SK-N-SH treated with all-trans-retinoic acid at 6 μM for 48 hours (cell line): ENCODE data around the gene SIRT7.

ENCODE experiments used
- ATAC-seq: fragments of 200-7000 bp; cut with Tn5 transposase; 3 replicates; pipeline ENCODE4 v1.9.1; 2020; ENCODE audit warnings: mild to moderate bottlenecking, moderate library complexity
- ARNTL ChIP-seq: fragments of 450-650 bp; formaldehyde crosslinking; IDR thresholded peaks from 2 replicates; pipeline ENCODE4 v1.5.0; 2020; ENCODE audit warnings: low read depth, mild to moderate bottlenecking, moderate library complexity, borderline replicate concordance
- BACH2 ChIP-seq: fragments of 250-450 bp; sonication (Bioruptor Pico); IDR thresholded peaks from 2 replicates; pipeline ENCODE4 v1.9.0; 2021; ENCODE audit warnings: mild to moderate bottlenecking, borderline replicate concordance
- CSDC2 ChIP-seq: fragments of 250-450 bp; sonication (Bioruptor Pico); IDR thresholded peaks from 2 replicates; pipeline ENCODE4 v1.5.0; 2020; ENCODE audit warnings: mild to moderate bottlenecking, moderate library complexity
- ESRRG ChIP-seq: fragments of 250-450 bp; sonication (Bioruptor Pico); IDR thresholded peaks from 2 replicates; pipeline ENCODE4 v1.6.1; 2021; ENCODE audit warnings: mild to moderate bottlenecking
- GLIS3 ChIP-seq: fragments of 250-450 bp; sonication (Bioruptor Pico); IDR thresholded peaks from 2 replicates; pipeline ENCODE4 v1.5.0; 2020; ENCODE audit warnings: mild to moderate bottlenecking, moderate library complexity
- OSR1 ChIP-seq: fragments of 250-450 bp; sonication (Bioruptor Pico); IDR thresholded peaks from 2 replicates; pipeline ENCODE4 v1.8.0; 2022; ENCODE audit warnings: moderate library complexity, mild to moderate bottlenecking, inconsistent platforms
- PPARA ChIP-seq: fragments of 250-450 bp; sonication (Bioruptor Pico); IDR thresholded peaks from 2 replicates; pipeline ENCODE4 v1.5.0; 2020; ENCODE audit warnings: mild to moderate bottlenecking, borderline replicate concordance
- RARB ChIP-seq: fragments of 250-450 bp; sonication (Bioruptor Pico); IDR thresholded peaks from 2 replicates; pipeline ENCODE4 v1.8.0; 2021; ENCODE audit warnings: mild to moderate bottlenecking, moderate library complexity
- SNAI2 ChIP-seq: fragments of 250-450 bp; sonication (Bioruptor Pico); IDR thresholded peaks from 2 replicates; pipeline ENCODE4 v1.5.0; 2020; ENCODE audit warnings: mild to moderate bottlenecking, moderate library complexity
- TCF4 ChIP-seq: fragments of 250-450 bp; sonication (Bioruptor Pico); IDR thresholded peaks from 2 replicates; pipeline ENCODE4 v1.8.0; 2021; ENCODE audit warnings: mild to moderate bottlenecking, moderate library complexity, borderline replicate concordance
- ZC3H10 ChIP-seq: fragments of 250-450 bp; sonication (Bioruptor Pico); IDR thresholded peaks from 2 replicates; pipeline ENCODE4 v1.5.1; 2021; ENCODE audit warnings: mild to moderate bottlenecking, moderate library complexity
- ZFP3 ChIP-seq: fragments of 250-450 bp; sonication (Bioruptor Pico); IDR thresholded peaks from 2 replicates; pipeline ENCODE4 v1.5.0; 2020; ENCODE audit warnings: mild to moderate bottlenecking, moderate library complexity
- ZFP30 ChIP-seq: fragments of 450-650 bp; formaldehyde crosslinking; IDR thresholded peaks from 2 replicates; pipeline ENCODE4 v1.5.0; 2022; ENCODE audit warnings: mild to moderate bottlenecking, moderate library complexity
- ZNF565 ChIP-seq: fragments of 450-650 bp; formaldehyde crosslinking; conservative IDR thresholded peaks from 2 replicates; pipeline ENCODE4 v1.5.0; 2020; ENCODE audit warnings: low read depth, mild to moderate bottlenecking, moderate library complexity
- ZNF70 ChIP-seq: fragments of 450-650 bp; formaldehyde crosslinking; IDR thresholded peaks from 2 replicates; pipeline ENCODE4 v1.5.0; 2020; ENCODE audit warnings: mild to moderate bottlenecking, moderate library complexity
- ZNF8 ChIP-seq: fragments of 450-650 bp; formaldehyde crosslinking; IDR thresholded peaks from 2 replicates; pipeline ENCODE4 v1.5.0; 2020; ENCODE audit warnings: mild to moderate bottlenecking, moderate library complexity
- TF ChIP-seq, protein P1 (sequence below): fragments of 250-450 bp; sonication (Bioruptor Pico); IDR thresholded peaks from 2 replicates; pipeline ENCODE4 v1.8.0; 2021; ENCODE audit warnings: low read depth, mild to moderate bottlenecking, moderate library complexity, borderline replicate concordance
- TF ChIP-seq, protein P2 (sequence below): fragments of 250-450 bp; sonication (Bioruptor Pico); IDR thresholded peaks from 2 replicates; pipeline ENCODE4 v1.8.0; 2020; ENCODE audit warnings: mild to moderate bottlenecking, moderate library complexity, borderline replicate concordance
- TF ChIP-seq, protein P3 (sequence below): fragments of 250-450 bp; sonication (Bioruptor Pico); IDR thresholded peaks from 2 replicates; pipeline ENCODE4 v1.5.1; 2021; ENCODE audit warnings: mild to moderate bottlenecking, moderate library complexity
- TF ChIP-seq, protein P4 (sequence below): fragments of 250-450 bp; sonication (Bioruptor Pico); IDR thresholded peaks from 2 replicates; pipeline ENCODE4 v1.5.0; 2020; ENCODE audit warnings: mild to moderate bottlenecking, moderate library complexity

The SIRT7 gene

DNA sequence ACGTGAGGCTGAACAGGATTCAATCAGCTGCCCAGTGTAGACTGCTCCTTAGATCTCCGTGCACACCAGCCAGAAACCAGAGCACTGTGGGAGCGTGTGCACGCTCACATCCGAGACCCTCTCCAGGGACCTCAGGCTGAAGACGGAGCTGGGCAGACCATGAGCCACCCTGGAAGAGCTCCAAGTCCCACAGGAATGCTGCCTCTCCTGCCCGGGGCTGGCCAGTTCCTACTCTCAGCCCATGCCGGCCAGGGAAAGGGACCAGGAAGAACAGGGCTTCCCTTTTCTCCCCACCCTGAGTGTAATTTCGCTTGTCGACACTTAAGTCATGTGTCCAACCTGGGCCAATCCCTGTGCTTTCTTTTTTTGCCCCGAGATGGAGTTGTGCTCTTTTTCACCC lies 33.5 kb downstream of the SIRT7 start:
- ATAC-seq = peak; percentile 38
- TF ChIP-seq CSDC2 (CRISPR knock-in tag) (no peak), ESRRG (no peak), TCF4 (CRISPR knock-in tag) (no peak), SNAI2 (CRISPR knock-in tag) (no peak), BACH2 (CRISPR knock-in tag) (no peak), OSR1 (CRISPR knock-in tag) (no peak)
- TF ChIP-seq, all 23 proteins: peak for 0

DNA sequence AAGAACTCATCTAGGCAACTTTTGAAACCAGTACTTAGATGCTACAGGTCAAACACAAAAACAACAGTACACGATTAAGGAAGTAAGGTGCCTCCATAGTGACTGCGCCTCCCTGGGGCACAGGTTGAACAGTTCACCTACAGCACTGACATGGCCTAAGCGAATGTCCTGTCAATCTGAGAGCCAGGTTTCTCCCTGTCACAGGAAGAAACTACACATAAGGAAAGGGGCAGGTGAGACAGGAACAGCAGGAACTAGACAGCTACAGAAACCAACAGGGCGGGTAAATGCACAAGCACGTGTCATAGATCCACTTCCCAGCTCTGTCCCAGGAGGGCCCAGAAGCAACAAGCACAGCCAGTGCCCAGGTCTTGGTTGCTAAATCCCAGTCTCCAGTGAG lies 38.9 kb downstream of the SIRT7 start:
- no peak for ATAC-seq
- TF ChIP-seq, protein P1, sequence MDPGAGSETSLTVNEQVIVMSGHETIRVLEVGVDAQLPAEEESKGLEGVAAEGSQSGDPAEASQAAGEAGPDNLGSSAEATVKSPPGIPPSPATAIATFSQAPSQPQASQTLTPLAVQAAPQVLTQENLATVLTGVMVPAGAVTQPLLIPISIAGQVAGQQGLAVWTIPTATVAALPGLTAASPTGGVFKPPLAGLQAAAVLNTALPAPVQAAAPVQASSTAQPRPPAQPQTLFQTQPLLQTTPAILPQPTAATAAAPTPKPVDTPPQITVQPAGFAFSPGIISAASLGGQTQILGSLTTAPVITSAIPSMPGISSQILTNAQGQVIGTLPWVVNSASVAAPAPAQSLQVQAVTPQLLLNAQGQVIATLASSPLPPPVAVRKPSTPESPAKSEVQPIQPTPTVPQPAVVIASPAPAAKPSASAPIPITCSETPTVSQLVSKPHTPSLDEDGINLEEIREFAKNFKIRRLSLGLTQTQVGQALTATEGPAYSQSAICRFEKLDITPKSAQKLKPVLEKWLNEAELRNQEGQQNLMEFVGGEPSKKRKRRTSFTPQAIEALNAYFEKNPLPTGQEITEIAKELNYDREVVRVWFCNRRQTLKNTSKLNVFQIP (CRISPR knock-in tag) = no peak
- TF ChIP-seq ZFP30 (CRISPR knock-in tag) = no peak
- TF ChIP-seq ZNF565 = no peak

DNA sequence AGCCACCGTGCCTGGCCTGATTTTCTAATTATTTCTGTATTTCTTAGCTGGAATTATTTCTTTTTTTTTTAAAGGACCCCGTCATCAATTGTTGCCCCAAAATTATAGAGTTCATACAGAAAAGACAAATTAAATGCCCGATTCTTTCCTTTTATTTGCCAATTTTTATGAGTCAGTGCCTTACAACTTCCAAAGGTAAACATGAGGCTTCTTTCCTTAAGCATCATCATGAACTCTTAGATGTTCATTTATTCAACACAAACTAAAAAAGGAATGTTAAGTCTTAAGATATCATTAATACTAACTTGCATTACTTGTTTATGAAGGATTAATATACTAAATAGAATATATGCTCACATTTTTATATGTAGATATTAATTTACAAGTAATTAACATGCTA lies 39.7 kb downstream of the SIRT7 start:
- no peak for TF ChIP-seq TCF4 (CRISPR knock-in tag)
- TF ChIP-seq SNAI2 (CRISPR knock-in tag) = no peak
- no peak for TF ChIP-seq ZNF70 (CRISPR knock-in tag)
- no peak for TF ChIP-seq ZNF8 (CRISPR knock-in tag)
- no peak for ATAC-seq

DNA sequence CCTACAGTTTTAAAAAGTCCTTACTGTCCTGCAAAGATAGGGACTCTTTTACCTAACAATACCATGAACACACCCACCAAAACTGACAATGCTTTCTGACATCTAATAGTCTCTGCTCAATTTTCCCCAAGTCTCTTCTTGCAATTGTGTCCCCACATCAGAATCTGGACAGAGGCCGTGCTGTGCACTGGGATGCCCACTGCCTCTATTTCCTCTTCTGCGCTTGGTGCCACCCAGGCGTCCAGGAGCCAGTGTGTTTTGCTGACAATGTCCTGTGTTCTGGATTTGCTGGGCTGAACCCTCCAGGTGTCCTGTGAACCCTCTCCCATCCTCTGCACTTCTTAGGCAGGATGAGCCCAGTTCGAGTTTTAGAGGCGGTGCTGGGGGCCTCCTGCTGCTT lies 40.4 kb downstream of the SIRT7 start:
- no peak for ATAC-seq
- TF ChIP-seq OSR1 (CRISPR knock-in tag) (no peak), RARB (CRISPR knock-in tag) (no peak), ZFP3 (CRISPR knock-in tag) (no peak), ZC3H10 (no peak), TCF4 (CRISPR knock-in tag) (no peak), ZFP30 (CRISPR knock-in tag) (no peak), ZNF70 (CRISPR knock-in tag) (no peak), PPARA (CRISPR knock-in tag) (no peak), CSDC2 (CRISPR knock-in tag) (no peak), BACH2 (CRISPR knock-in tag) (no peak), ZNF565 (no peak), ESRRG (no peak), SNAI2 (CRISPR knock-in tag) (no peak), ZNF8 (CRISPR knock-in tag) (no peak), ARNTL (CRISPR knock-in tag) (no peak)
- TF ChIP-seq, protein P1 (CRISPR knock-in tag) = no peak
- TF ChIP-seq, protein P2, sequence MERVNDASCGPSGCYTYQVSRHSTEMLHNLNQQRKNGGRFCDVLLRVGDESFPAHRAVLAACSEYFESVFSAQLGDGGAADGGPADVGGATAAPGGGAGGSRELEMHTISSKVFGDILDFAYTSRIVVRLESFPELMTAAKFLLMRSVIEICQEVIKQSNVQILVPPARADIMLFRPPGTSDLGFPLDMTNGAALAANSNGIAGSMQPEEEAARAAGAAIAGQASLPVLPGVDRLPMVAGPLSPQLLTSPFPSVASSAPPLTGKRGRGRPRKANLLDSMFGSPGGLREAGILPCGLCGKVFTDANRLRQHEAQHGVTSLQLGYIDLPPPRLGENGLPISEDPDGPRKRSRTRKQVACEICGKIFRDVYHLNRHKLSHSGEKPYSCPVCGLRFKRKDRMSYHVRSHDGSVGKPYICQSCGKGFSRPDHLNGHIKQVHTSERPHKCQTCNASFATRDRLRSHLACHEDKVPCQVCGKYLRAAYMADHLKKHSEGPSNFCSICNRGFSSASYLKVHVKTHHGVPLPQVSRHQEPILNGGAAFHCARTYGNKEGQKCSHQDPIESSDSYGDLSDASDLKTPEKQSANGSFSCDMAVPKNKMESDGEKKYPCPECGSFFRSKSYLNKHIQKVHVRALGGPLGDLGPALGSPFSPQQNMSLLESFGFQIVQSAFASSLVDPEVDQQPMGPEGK = no peak
- TF ChIP-seq, protein P3, sequence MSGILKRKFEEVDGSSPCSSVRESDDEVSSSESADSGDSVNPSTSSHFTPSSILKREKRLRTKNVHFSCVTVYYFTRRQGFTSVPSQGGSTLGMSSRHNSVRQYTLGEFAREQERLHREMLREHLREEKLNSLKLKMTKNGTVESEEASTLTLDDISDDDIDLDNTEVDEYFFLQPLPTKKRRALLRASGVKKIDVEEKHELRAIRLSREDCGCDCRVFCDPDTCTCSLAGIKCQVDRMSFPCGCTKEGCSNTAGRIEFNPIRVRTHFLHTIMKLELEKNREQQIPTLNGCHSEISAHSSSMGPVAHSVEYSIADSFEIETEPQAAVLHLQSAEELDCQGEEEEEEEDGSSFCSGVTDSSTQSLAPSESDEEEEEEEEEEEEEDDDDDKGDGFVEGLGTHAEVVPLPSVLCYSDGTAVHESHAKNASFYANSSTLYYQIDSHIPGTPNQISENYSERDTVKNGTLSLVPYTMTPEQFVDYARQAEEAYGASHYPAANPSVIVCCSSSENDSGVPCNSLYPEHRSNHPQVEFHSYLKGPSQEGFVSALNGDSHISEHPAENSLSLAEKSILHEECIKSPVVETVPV (CRISPR knock-in tag) = no peak
- TF ChIP-seq, all 23 proteins: peak for 0

DNA sequence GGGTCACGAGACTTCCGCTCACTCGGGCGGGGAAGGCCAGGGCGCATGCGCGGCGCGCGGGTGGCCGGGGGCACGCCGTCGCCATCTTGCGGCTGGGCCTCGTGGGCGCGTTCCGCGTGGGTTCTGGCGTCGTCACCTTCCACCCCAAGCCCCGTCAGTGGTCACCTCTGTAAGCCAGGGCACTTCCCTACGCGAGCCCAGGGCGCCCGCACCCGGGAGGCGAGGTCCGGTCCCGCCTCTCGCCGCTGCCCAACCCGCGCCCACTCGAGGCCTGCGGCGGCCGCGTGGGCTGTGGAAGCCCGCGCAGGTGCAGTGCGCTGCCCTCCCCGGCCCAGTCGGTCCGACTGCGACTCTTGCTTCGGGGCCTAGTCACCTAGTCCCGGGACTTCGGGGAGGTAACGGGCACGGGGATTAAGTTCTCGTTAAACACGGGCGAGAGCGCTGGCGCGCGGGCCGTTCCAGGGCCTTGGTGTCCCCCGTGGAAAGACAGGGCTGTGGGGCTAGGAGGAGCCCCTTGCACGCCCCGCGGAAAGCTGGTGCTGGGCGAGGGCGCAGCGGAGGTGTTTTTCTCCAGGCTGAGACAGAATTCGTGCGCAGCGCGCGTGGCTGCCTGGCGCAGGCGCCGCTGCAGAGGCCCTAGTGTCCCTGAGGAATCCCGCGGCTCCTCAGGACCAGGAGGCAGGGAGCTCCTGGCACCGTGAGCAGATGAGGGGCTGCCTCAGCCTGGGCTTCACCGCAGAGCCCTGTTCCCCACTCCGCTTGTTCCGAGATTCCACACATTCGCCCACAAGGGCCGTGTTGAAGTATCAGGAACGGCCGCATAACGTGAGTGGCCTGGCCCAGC lies 46.4 kb downstream of the SIRT7 start:
- TF ChIP-seq, protein P1 (CRISPR knock-in tag) = no peak
- TF ChIP-seq OSR1 (CRISPR knock-in tag) (0 out of 2 replicates have a peak, but pooled peaks have one; percentile 67), SNAI2 (CRISPR knock-in tag) (peak; percentile 25; the same call in 1 of the 2 replicates), GLIS3 (CRISPR knock-in tag) (peak; percentile 27), ZFP30 (CRISPR knock-in tag) (0 out of 2 replicates have a peak, but pooled peaks have one; percentile 32), CSDC2 (CRISPR knock-in tag) (peak; percentile 94), ARNTL (CRISPR knock-in tag) (no peak), ZNF565 (0 out of 2 replicates have a peak, but pooled peaks have one; percentile 21), ZFP3 (CRISPR knock-in tag) (peak; percentile 84)
- TF ChIP-seq, protein P4, sequence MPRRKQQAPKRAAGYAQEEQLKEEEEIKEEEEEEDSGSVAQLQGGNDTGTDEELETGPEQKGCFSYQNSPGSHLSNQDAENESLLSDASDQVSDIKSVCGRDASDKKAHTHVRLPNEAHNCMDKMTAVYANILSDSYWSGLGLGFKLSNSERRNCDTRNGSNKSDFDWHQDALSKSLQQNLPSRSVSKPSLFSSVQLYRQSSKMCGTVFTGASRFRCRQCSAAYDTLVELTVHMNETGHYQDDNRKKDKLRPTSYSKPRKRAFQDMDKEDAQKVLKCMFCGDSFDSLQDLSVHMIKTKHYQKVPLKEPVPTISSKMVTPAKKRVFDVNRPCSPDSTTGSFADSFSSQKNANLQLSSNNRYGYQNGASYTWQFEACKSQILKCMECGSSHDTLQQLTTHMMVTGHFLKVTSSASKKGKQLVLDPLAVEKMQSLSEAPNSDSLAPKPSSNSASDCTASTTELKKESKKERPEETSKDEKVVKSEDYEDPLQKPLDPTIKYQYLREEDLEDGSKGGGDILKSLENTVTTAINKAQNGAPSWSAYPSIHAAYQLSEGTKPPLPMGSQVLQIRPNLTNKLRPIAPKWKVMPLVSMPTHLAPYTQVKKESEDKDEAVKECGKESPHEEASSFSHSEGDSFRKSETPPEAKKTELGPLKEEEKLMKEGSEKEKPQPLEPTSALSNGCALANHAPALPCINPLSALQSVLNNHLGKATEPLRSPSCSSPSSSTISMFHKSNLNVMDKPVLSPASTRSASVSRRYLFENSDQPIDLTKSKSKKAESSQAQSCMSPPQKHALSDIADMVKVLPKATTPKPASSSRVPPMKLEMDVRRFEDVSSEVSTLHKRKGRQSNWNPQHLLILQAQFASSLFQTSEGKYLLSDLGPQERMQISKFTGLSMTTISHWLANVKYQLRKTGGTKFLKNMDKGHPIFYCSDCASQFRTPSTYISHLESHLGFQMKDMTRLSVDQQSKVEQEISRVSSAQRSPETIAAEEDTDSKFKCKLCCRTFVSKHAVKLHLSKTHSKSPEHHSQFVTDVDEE (CRISPR knock-in tag) = peak; percentile 92
- TF ChIP-seq, all 23 proteins: peak for 8
- ATAC-seq = peak; percentile 11
